ENCODE results near the gene TMEM59L.
"Not testable (repeated sequence)": the region's sequence is repeated elsewhere in the genome, so short reads cannot be mapped to it uniquely, and the experiment has no call there.

The TMEM59L gene

GRCh38 chr19:18594096-18594823, 18.4 kb upstream of the TMEM59L start:
- peak; percentile 69 for DNase-seq (ENCODE audit: low spot score)

- no peak for DNase-seq (ENCODE audit: low spot score)
These were observed 17.8 kb upstream of the TMEM59L start for GRCh38 chr19:18594824-18595373.

- DNase-seq (ENCODE audit: low spot score): no peak
These were observed 17.2 kb upstream of the TMEM59L start for GRCh38 chr19:18595475-18595874.

- peak; percentile 79 for DNase-seq (ENCODE audit: low spot score)
These were observed 15.9 kb upstream of the TMEM59L start for GRCh38 chr19:18596752-18597157.

GRCh38 chr19:18597809-18598660, 14.6 kb upstream of the TMEM59L start:
- peak; percentile 75 for DNase-seq (ENCODE audit: low spot score)

GRCh38 chr19:18599485-18599884, 13.2 kb upstream of the TMEM59L start:
- no peak for DNase-seq (ENCODE audit: low spot score)

- DNase-seq (ENCODE audit: low spot score): not testable (repeated sequence)
These were observed 11.8 kb upstream of the TMEM59L start for GRCh38 chr19:18600692-18601397.

GRCh38 chr19:18601875-18602274, 10.8 kb upstream of the TMEM59L start:
- DNase-seq (ENCODE audit: low spot score): no peak

- peak; percentile 52 for DNase-seq (ENCODE audit: low spot score)
These were observed 9.3 kb upstream of the TMEM59L start for GRCh38 chr19:18603255-18603957.

GRCh38 chr19:18603958-18604819, 8.5 kb upstream of the TMEM59L start:
- DNase-seq (ENCODE audit: low spot score): no peak

- no peak for DNase-seq (ENCODE audit: low spot score)
These were observed 7.9 kb upstream of the TMEM59L start for GRCh38 chr19:18604820-18605159.

GRCh38 chr19:18605196-18605545, 7.5 kb upstream of the TMEM59L start:
- DNase-seq (ENCODE audit: low spot score): no peak

- no peak for DNase-seq (ENCODE audit: low spot score)
These were observed 7.0 kb upstream of the TMEM59L start for GRCh38 chr19:18605546-18606280.

GRCh38 chr19:18606281-18607225, 6.1 kb upstream of the TMEM59L start, which contains the start of gene CRLF1:
Gene CRLF1, minus strand, starts transcription at chr19:18606799. Its CDS starts 143 bp downstream, at chr19:18606656.
- DNase-seq (ENCODE audit: low spot score): no peak

- no peak for DNase-seq (ENCODE audit: low spot score)
These were observed 5.2 kb upstream of the TMEM59L start for GRCh38 chr19:18607226-18608101.

GRCh38 chr19:18608102-18608804, 4.4 kb upstream of the TMEM59L start:
- no peak for DNase-seq (ENCODE audit: low spot score)

Measured in SK-N-DZ (cell line).